SK-N-SH (cell line): ENCODE results near the gene HS6ST3.

Source experiments
- CTCF ChIP-seq: fragments of 200-600 bp; sonication (generic); IDR thresholded peaks from 2 replicates; pipeline ENCODE4 v1.6.1; 2017; ENCODE audit warnings: antibody characterized with exemption, mild to moderate bottlenecking, moderate library complexity
- EP300 ChIP-seq, 2 experiments: IDR thresholded peaks; 2 replicates each; pipeline versions ENCODE4 v1.4.0 to v1.6.1; 2012; ENCODE audit warnings: borderline replicate concordance in 1 of 2, low read depth in 1 of 2, low read length in 1 of 2
- MAX ChIP-seq: IDR thresholded peaks from 2 replicates; pipeline ENCODE4 v1.4.0; 2012; ENCODE audit warnings: low read depth
- USF2 ChIP-seq: fragments of 150-350 bp; IDR thresholded peaks from 2 replicates; pipeline ENCODE4 v1.6.1; 2017; ENCODE audit warnings: antibody characterized with exemption, low read length, low read depth, borderline replicate concordance

GRCh38 chr13:96671073-96671472 lies 581.2 kb downstream of the HS6ST3 start:
- TF ChIP-seq CTCF (no peak), USF2 (no peak), MAX (no peak), EP300 (IDR thresholded peaks at IDR 0.05; ENCODE audit: borderline replicate concordance in 1 of 2, low read depth in 1 of 2, low read length in 1 of 2) (no peak)
